ENCODE measurements around the gene KRTAP13-1. TPM values are rescaled to one million over a fixed set of nuclear protein-coding genes. Genes with fewer than 3 reads are reported as not detected.

Gene KRTAP13-1
- total RNA-seq, 1 donor from 2014 or later = not detected

DNA sequence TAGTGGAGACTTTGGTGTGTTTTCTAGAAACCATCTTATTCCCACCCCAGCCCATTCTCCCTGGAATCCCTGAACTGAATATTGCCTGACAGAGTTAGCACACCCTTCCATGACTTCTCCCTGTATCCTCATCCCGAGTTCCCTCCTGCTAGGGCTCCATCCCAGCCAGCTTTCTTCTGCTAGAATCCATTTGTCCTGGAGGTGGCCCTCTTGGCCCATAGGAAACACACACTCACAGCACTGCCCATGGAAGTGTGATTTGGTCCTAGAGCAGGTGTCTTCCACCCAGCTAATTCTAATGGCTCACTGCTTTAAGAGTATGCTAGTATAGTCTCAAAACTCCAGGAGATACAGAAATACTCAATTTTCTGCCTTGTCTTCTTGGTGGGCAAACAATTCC lies 48.4 kb downstream of the KRTAP13-1 start:
- no peaks in the 10 kb centered on the region for H3K4me1 Mint-ChIP-seq
- peak; percentile 18 for DNase-seq (ENCODE audit: low spot score)
- Histone ChIP-seq H3K4me1 (no peaks in the 10 kb centered on the region), H3K9ac (no peak overlapping the region), H3K4me2 (no peak overlapping the region), H3K4me3 (no peak overlapping the region), H3K79me2 (ENCODE audit: low read depth) (no peaks in the 10 kb centered on the region), H3K27me3 (no peaks in the 10 kb centered on the region), H2AFZ (replicated peaks) (no peak overlapping the region), H3K27ac (no peak overlapping the region), H4K20me1 (ENCODE audit: low read depth) (no peaks in the 10 kb centered on the region), H3K36me3 (no peaks in the 10 kb centered on the region), H3F3A (ENCODE audit: low read depth) (no peaks in the 10 kb centered on the region), H3K9me3 (ENCODE audit: low read depth) (no peaks in the 10 kb centered on the region)
- TF ChIP-seq, protein P1, sequence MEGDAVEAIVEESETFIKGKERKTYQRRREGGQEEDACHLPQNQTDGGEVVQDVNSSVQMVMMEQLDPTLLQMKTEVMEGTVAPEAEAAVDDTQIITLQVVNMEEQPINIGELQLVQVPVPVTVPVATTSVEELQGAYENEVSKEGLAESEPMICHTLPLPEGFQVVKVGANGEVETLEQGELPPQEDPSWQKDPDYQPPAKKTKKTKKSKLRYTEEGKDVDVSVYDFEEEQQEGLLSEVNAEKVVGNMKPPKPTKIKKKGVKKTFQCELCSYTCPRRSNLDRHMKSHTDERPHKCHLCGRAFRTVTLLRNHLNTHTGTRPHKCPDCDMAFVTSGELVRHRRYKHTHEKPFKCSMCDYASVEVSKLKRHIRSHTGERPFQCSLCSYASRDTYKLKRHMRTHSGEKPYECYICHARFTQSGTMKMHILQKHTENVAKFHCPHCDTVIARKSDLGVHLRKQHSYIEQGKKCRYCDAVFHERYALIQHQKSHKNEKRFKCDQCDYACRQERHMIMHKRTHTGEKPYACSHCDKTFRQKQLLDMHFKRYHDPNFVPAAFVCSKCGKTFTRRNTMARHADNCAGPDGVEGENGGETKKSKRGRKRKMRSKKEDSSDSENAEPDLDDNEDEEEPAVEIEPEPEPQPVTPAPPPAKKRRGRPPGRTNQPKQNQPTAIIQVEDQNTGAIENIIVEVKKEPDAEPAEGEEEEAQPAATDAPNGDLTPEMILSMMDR (IDR thresholded peaks at IDR 0.05) = no peak
- no peak for TF ChIP-seq EZH2phosphoT487 (IDR thresholded peaks at IDR 0.05)
- no peak for TF ChIP-seq EZH2 (IDR thresholded peaks at IDR 0.05)
- no peak overlapping the region for H3K27ac Mint-ChIP-seq
- no peak overlapping the region for H3K4me3 Mint-ChIP-seq
- H3K27me3 Mint-ChIP-seq (ENCODE audit: insufficient read depth, low read depth) = no peaks in the 10 kb centered on the region
- no peaks in the 10 kb centered on the region for H3K9me3 Mint-ChIP-seq
- no peaks in the 10 kb centered on the region for H3K36me3 Mint-ChIP-seq

Small RNA genes lying within 50 kb of the gene (microRNA-seq; reads per million reads assigned to microRNA genes)
- gene MIR4327 = not detected

Small RNA genes lying within 50 kb of the gene (small RNA-seq; reads per million reads assigned to genes)
- gene KRTAP23-1 = not detected
- not detected for gene MIR4327

Other genes starting within 250 kb of the KRTAP13-1 start
- gene CLDN17, start 229.2 kb upstream of the KRTAP13-1 start, total RNA-seq (ENCODE audit: low replicate concordance) = not detected in 2 replicates
- gene CLDN8, start 179.9 kb upstream of the KRTAP13-1 start, total RNA-seq (ENCODE audit: low replicate concordance) = not detected in 2 replicates
- not detected in 2 replicates for gene KRTAP24-1, start 113.1 kb upstream of the KRTAP13-1 start, total RNA-seq (ENCODE audit: low replicate concordance)
- gene KRTAP25-1, start 106.5 kb upstream of the KRTAP13-1 start, total RNA-seq (ENCODE audit: low replicate concordance) = not detected in 2 replicates
- gene KRTAP26-1, start 75.7 kb upstream of the KRTAP13-1 start, total RNA-seq (ENCODE audit: low replicate concordance) = not detected in 2 replicates
- gene KRTAP27-1, start 58.3 kb upstream of the KRTAP13-1 start, total RNA-seq (ENCODE audit: low replicate concordance) = not detected in 2 replicates
- gene KRTAP23-1, start 47.4 kb upstream of the KRTAP13-1 start, total RNA-seq (ENCODE audit: low replicate concordance) = not detected in 2 replicates
- not detected in 2 replicates for gene KRTAP13-2, start 23.8 kb upstream of the KRTAP13-1 start, total RNA-seq (ENCODE audit: low replicate concordance)
- gene KRTAP13-3, start 29.9 kb downstream of the KRTAP13-1 start, total RNA-seq (ENCODE audit: low replicate concordance) = not detected in 2 replicates
- gene KRTAP13-4, start 34.2 kb downstream of the KRTAP13-1 start, total RNA-seq (ENCODE audit: low replicate concordance) = not detected in 2 replicates
- not detected in 2 replicates for gene KRTAP15-1, start 44.2 kb downstream of the KRTAP13-1 start, total RNA-seq (ENCODE audit: low replicate concordance)
- gene KRTAP19-1, start 84.3 kb downstream of the KRTAP13-1 start, total RNA-seq (ENCODE audit: low replicate concordance) = not detected in 2 replicates
- gene KRTAP19-2, start 91.4 kb downstream of the KRTAP13-1 start, total RNA-seq (ENCODE audit: low replicate concordance) = not detected in 2 replicates
- gene KRTAP19-3, start 96.0 kb downstream of the KRTAP13-1 start, total RNA-seq (ENCODE audit: low replicate concordance) = not detected in 2 replicates
- gene KRTAP19-4, start 101.1 kb downstream of the KRTAP13-1 start, total RNA-seq (ENCODE audit: low replicate concordance) = not detected in 2 replicates
- gene KRTAP19-5, start 106.1 kb downstream of the KRTAP13-1 start, total RNA-seq (ENCODE audit: low replicate concordance) = not detected in 2 replicates
- not detected in 2 replicates for gene KRTAP19-6, start 145.8 kb downstream of the KRTAP13-1 start, total RNA-seq (ENCODE audit: low replicate concordance)
- not detected in 2 replicates for gene KRTAP19-7, start 165.3 kb downstream of the KRTAP13-1 start, total RNA-seq (ENCODE audit: low replicate concordance)
- gene KRTAP22-2, start 194.4 kb downstream of the KRTAP13-1 start, total RNA-seq (ENCODE audit: low replicate concordance) = not detected in 2 replicates
- gene KRTAP6-3, start 196.4 kb downstream of the KRTAP13-1 start, total RNA-seq (ENCODE audit: low replicate concordance) = not detected in 2 replicates
- not detected in 2 replicates for gene KRTAP6-2, start 202.9 kb downstream of the KRTAP13-1 start, total RNA-seq (ENCODE audit: low replicate concordance)
- gene KRTAP22-1, start 205.1 kb downstream of the KRTAP13-1 start, total RNA-seq (ENCODE audit: low replicate concordance) = not detected in 2 replicates
- gene KRTAP6-1, start 217.9 kb downstream of the KRTAP13-1 start, total RNA-seq (ENCODE audit: low replicate concordance) = not detected in 2 replicates
- not detected in 2 replicates for gene KRTAP20-1, start 220.4 kb downstream of the KRTAP13-1 start, total RNA-seq (ENCODE audit: low replicate concordance)
- not detected in 2 replicates for gene KRTAP20-4, start 224.6 kb downstream of the KRTAP13-1 start, total RNA-seq (ENCODE audit: low replicate concordance)
- not detected in 2 replicates for gene KRTAP20-2, start 239.2 kb downstream of the KRTAP13-1 start, total RNA-seq (ENCODE audit: low replicate concordance)
- gene KRTAP20-3, start 246.8 kb downstream of the KRTAP13-1 start, total RNA-seq (ENCODE audit: low replicate concordance) = not detected in 2 replicates

All from neural progenitor cell (in vitro differentiated cells).